Endodermal cell (in vitro differentiated cells): ENCODE measurements around the gene ZNF644. TPM values are rescaled to one million over a fixed set of nuclear protein-coding genes. Genes with fewer than 3 reads are reported as not detected.

ENCODE experiments used
- DNase-seq: peaks from one replicate; pipeline ENCODE4 v3.0.0-alpha.2; 2017
- H3K27ac ChIP-seq: 2 replicates; pipeline ENCODE4 v1.5.1; 2013; ENCODE audit warnings: mild to moderate bottlenecking, low read depth, low read length, moderate library complexity
- H3K27me3 ChIP-seq: 2 replicates; pipeline ENCODE4 v1.6.1; 2013; ENCODE audit warnings: mild to moderate bottlenecking, low read length, moderate library complexity; ENCODE audit not compliant: insufficient read depth, control insufficient read depth, poor library complexity, severe bottlenecking
- H3K36me3 ChIP-seq: 2 replicates; pipeline ENCODE4 v1.7.0; 2013; ENCODE audit warnings: mild to moderate bottlenecking, low read length, moderate library complexity; ENCODE audit not compliant: control insufficient read depth, insufficient read depth
- H3K4me1 ChIP-seq: one replicate; pipeline ENCODE4 v1.7.0; 2013; ENCODE audit warnings: low read length; ENCODE audit not compliant: control insufficient read depth, insufficient read depth
- H3K4me3 ChIP-seq: 2 replicates; pipeline ENCODE4 v1.5.1; 2013; ENCODE audit warnings: mild to moderate bottlenecking, low read length, moderate library complexity
- H3K9ac ChIP-seq: 2 replicates; pipeline ENCODE4 v1.6.1; 2013; ENCODE audit warnings: mild to moderate bottlenecking, low read length, moderate library complexity; ENCODE audit not compliant: poor library complexity, severe bottlenecking; ENCODE audit errors: extremely low read depth
- H3K9me3 ChIP-seq: 2 replicates; pipeline ENCODE4 v1.6.1; 2013; ENCODE audit warnings: mild to moderate bottlenecking, low read length, moderate library complexity; ENCODE audit not compliant: control insufficient read depth
- H3K27ac Mint-ChIP-seq: 2 replicates; pipeline ENCODE4 v1.8.0; 2020; ENCODE audit warnings: mixed read lengths
- H3K27me3 Mint-ChIP-seq: 2 replicates; pipeline ENCODE4 v1.8.0; 2021; ENCODE audit warnings: mild to moderate bottlenecking, mixed read lengths; ENCODE audit not compliant: insufficient read depth
- H3K36me3 Mint-ChIP-seq: 2 replicates; pipeline ENCODE4 v1.8.0; 2020; ENCODE audit warnings: low read depth, mixed read lengths
- H3K4me1 Mint-ChIP-seq: 2 replicates; pipeline ENCODE4 v1.8.0; 2020; ENCODE audit warnings: mixed read lengths
- H3K4me3 Mint-ChIP-seq: 2 replicates; pipeline ENCODE4 v1.8.0; 2020; ENCODE audit warnings: mild to moderate bottlenecking, moderate library complexity, mixed read lengths
- H3K9me3 Mint-ChIP-seq: 2 replicates; pipeline ENCODE4 v1.8.0; 2020; ENCODE audit warnings: mild to moderate bottlenecking, mixed read lengths
- CTCF ChIP-seq: fragments of 200-600 bp; sonication (generic); conservative IDR thresholded peaks from 2 replicates; pipeline ENCODE4 v1.5.0; 2021; ENCODE audit warnings: antibody characterized with exemption, mild to moderate bottlenecking
- WGBS, 2 experiments: methylation state at CpG; one replicate each; pipeline versions ENCODE4 v1.1.5 to v1.1.7; 2013; ENCODE audit warnings: missing lambda C conversion rate in 2 of 2, mixed read lengths in 1 of 2; ENCODE audit not compliant: insufficient coverage in 1 of 2, insufficient read length in 1 of 2; 5-methylcytosine and 5-hydroxymethylcytosine counted together
- total RNA-seq, 2 donors: library from RNA; stranded (reverse); fragmentation: NEBNext Ultra II Directional in 1 of 2; extraction: Animal tissue kit (Norgen Biotek cat#: 25700) in 1 of 2; gene quantifications; 2 replicates in 1 of 2; 3 replicates in 1 of 2; pipeline ENCODE4 v1.2.1, GENCODE V29; 2021

Gene ZNF644
- total RNA-seq, 2 donors from 2014 or later: 57.5 to 75.7 TPM

- no peak overlapping the region for H3K27ac Mint-ChIP-seq
- no peaks in the 10 kb centered on the region for H3K27me3 ChIP-seq
- H3K36me3 Mint-ChIP-seq: peaks cover 14% of the 10 kb centered on the region
- no peak overlapping the region for H3K4me3 Mint-ChIP-seq
- peaks cover 5% of the 10 kb centered on the region for H3K9me3 ChIP-seq
- no peaks in the 10 kb centered on the region for H3K4me1 Mint-ChIP-seq
- no peak for DNase-seq
- H3K27me3 Mint-ChIP-seq: no peaks in the 10 kb centered on the region
- H3K4me3 ChIP-seq: no peak overlapping the region
- H3K4me1 ChIP-seq: no peaks in the 10 kb centered on the region
- no peak overlapping the region for H3K9ac ChIP-seq
- H3K9me3 Mint-ChIP-seq: no peaks in the 10 kb centered on the region
- H3K27ac ChIP-seq: no peak overlapping the region
- peaks cover 29% of the 10 kb centered on the region for H3K36me3 ChIP-seq
- 100% methylated on average over 1 of the region's 1 CpG for WGBS, 2 experiments
- no peak for TF ChIP-seq CTCF
Measured at GRCh38 chr1:90963651-90964050, 58.2 kb downstream of the ZNF644 start.

GRCh38 chr1:90963236-90963635, 58.6 kb downstream of the ZNF644 start:
- peaks cover 33% of the 10 kb centered on the region for H3K36me3 ChIP-seq
- H3K36me3 Mint-ChIP-seq: peaks cover 16% of the 10 kb centered on the region
- no peaks in the 10 kb centered on the region for H3K27me3 ChIP-seq
- H3K4me3 ChIP-seq: no peak overlapping the region
- DNase-seq: no peak
- H3K9me3 Mint-ChIP-seq: no peaks in the 10 kb centered on the region
- no peak for TF ChIP-seq CTCF
- H3K4me1 Mint-ChIP-seq: peaks cover 2% of the 10 kb centered on the region
- H3K27ac Mint-ChIP-seq: no peak overlapping the region
- H3K9me3 ChIP-seq: peaks cover 5% of the 10 kb centered on the region
- no peaks in the 10 kb centered on the region for H3K4me1 ChIP-seq
- H3K27ac ChIP-seq: no peak overlapping the region
- WGBS, 2 experiments: 92% methylated on average over 2 of the region's 2 CpGs; no CpG with 5 or more reads in 1 of the 2 experiments
- no peaks in the 10 kb centered on the region for H3K27me3 Mint-ChIP-seq
- no peak overlapping the region for H3K9ac ChIP-seq
- no peak overlapping the region for H3K4me3 Mint-ChIP-seq

GRCh38 chr1:90959352-90960206, 62.3 kb downstream of the ZNF644 start:
- no peaks in the 10 kb centered on the region for H3K9me3 Mint-ChIP-seq
- peaks cover 31% of the 10 kb centered on the region for H3K36me3 Mint-ChIP-seq

More at GRCh38 chr1:90959352-90960206, 62.3 kb downstream of the ZNF644 start:
- Histone ChIP-seq H3K36me3 (peaks cover 52% of the 10 kb centered on the region), H3K4me1 (no peaks in the 10 kb centered on the region), H3K9ac (no peak overlapping the region), H3K27ac (no peak overlapping the region), H3K9me3 (peaks cover 15% of the 10 kb centered on the region), H3K27me3 (no peaks in the 10 kb centered on the region), H3K4me3 (no peak overlapping the region)
- Mint-ChIP-seq H3K4me1 (peaks cover 6% of the 10 kb centered on the region), H3K27me3 (no peaks in the 10 kb centered on the region), H3K27ac (no peak overlapping the region), H3K4me3 (no peak overlapping the region)
- no peak for DNase-seq
- no peak for TF ChIP-seq CTCF
- WGBS, 2 experiments: 95 to 100% methylated on average over 3 to 4 of the region's 5 CpGs
